Measurements from ENCODE around the gene COL1A2. TPM values are rescaled to one million over a fixed set of nuclear protein-coding genes. Genes with fewer than 3 reads are reported as not detected.
A peak's percentile ranks its signal among the peaks of the same experiment; 100 is the strongest.

COL1A2 gene
- polyA plus RNA-seq, 1 donor from 2014 or later, result 2.5 TPM

GRCh38 chr7:94414980-94415379, 20.3 kb downstream of the COL1A2 start:
- no peak overlapping the region for H3K27ac ChIP-seq (ENCODE audit: low read length)
- no peaks in the 10 kb centered on the region for H3K36me3 ChIP-seq (ENCODE audit: insufficient read depth, low read length)
- no peak overlapping the region for H3K4me2 ChIP-seq (ENCODE audit: low read length)
- no peak overlapping the region for H2AFZ ChIP-seq (ENCODE audit: low read depth, low read length)
- H3K9me3 ChIP-seq (ENCODE audit: low read length), result no peaks in the 10 kb centered on the region
- H3K79me2 ChIP-seq (replicated peaks; ENCODE audit: insufficient read depth, low read length), result no peaks in the 10 kb centered on the region
- H3K9me2 ChIP-seq (ENCODE audit: insufficient read depth, low read length), result no peaks in the 10 kb centered on the region
- no peak overlapping the region for H3K9ac ChIP-seq (ENCODE audit: low read length)
- no peak for TF ChIP-seq MXI1 (conservative IDR thresholded peaks at IDR 0.05; ENCODE audit: poor library complexity, severe bottlenecking)
- no peak for TF ChIP-seq SMC3 (conservative IDR thresholded peaks at IDR 0.05; ENCODE audit: poor library complexity)
- TF ChIP-seq POLR2AphosphoS5 (IDR thresholded peaks at IDR 0.05), result no peak
- no peaks in the 10 kb centered on the region for H4K20me1 ChIP-seq (ENCODE audit: insufficient read depth)
- no peak overlapping the region for H3K4me3 ChIP-seq (ENCODE audit: low read length)
- H3F3A ChIP-seq (ENCODE audit: insufficient read depth, low read length, poor library complexity, severe bottlenecking), result no peaks in the 10 kb centered on the region
- H3K27me3 ChIP-seq (ENCODE audit: insufficient read depth, low read depth, low read length), result no peaks in the 10 kb centered on the region

GRCh38 chr7:94417306-94417705, 22.6 kb downstream of the COL1A2 start:
- Histone ChIP-seq H3F3A (ENCODE audit: insufficient read depth, low read length, poor library complexity, severe bottlenecking) (no peaks in the 10 kb centered on the region), H3K9me3 (ENCODE audit: low read length) (no peaks in the 10 kb centered on the region), H2AFZ (ENCODE audit: low read depth, low read length) (no peak overlapping the region), H3K27me3 (ENCODE audit: insufficient read depth, low read depth, low read length) (no peaks in the 10 kb centered on the region), H3K36me3 (ENCODE audit: insufficient read depth, low read length) (no peaks in the 10 kb centered on the region), H3K27ac (ENCODE audit: low read length) (peak overlapping the region; percentile 14), H4K20me1 (ENCODE audit: insufficient read depth) (no peaks in the 10 kb centered on the region), H3K79me2 (replicated peaks; ENCODE audit: insufficient read depth, low read length) (no peaks in the 10 kb centered on the region), H3K9me2 (ENCODE audit: insufficient read depth, low read length) (no peaks in the 10 kb centered on the region), H3K4me2 (ENCODE audit: low read length) (no peak overlapping the region), H3K4me3 (ENCODE audit: low read length) (no peak overlapping the region), H3K9ac (ENCODE audit: low read length) (no peak overlapping the region)
- no peak for TF ChIP-seq EZH2 (IDR thresholded peaks at IDR 0.05; ENCODE audit: borderline replicate concordance, insufficient read depth, low read length, poor library complexity, severe bottlenecking)
- TF ChIP-seq RAD21 (conservative IDR thresholded peaks at IDR 0.05), result no peak
- TF ChIP-seq MXI1 (conservative IDR thresholded peaks at IDR 0.05; ENCODE audit: poor library complexity, severe bottlenecking), result no peak
- TF ChIP-seq CTCF (IDR thresholded peaks at IDR 0.05; ENCODE audit: poor library complexity, severe bottlenecking), result no peak
- no peak for TF ChIP-seq POLR2AphosphoS5 (IDR thresholded peaks at IDR 0.05)
- no peak for TF ChIP-seq TAF1 (IDR thresholded peaks at IDR 0.05; ENCODE audit: low read depth)
- TF ChIP-seq EP300 (conservative IDR thresholded peaks at IDR 0.05; ENCODE audit: poor library complexity, severe bottlenecking), result no peak
- no peak for TF ChIP-seq SMC3 (conservative IDR thresholded peaks at IDR 0.05; ENCODE audit: poor library complexity)
- TF ChIP-seq, protein P1, sequence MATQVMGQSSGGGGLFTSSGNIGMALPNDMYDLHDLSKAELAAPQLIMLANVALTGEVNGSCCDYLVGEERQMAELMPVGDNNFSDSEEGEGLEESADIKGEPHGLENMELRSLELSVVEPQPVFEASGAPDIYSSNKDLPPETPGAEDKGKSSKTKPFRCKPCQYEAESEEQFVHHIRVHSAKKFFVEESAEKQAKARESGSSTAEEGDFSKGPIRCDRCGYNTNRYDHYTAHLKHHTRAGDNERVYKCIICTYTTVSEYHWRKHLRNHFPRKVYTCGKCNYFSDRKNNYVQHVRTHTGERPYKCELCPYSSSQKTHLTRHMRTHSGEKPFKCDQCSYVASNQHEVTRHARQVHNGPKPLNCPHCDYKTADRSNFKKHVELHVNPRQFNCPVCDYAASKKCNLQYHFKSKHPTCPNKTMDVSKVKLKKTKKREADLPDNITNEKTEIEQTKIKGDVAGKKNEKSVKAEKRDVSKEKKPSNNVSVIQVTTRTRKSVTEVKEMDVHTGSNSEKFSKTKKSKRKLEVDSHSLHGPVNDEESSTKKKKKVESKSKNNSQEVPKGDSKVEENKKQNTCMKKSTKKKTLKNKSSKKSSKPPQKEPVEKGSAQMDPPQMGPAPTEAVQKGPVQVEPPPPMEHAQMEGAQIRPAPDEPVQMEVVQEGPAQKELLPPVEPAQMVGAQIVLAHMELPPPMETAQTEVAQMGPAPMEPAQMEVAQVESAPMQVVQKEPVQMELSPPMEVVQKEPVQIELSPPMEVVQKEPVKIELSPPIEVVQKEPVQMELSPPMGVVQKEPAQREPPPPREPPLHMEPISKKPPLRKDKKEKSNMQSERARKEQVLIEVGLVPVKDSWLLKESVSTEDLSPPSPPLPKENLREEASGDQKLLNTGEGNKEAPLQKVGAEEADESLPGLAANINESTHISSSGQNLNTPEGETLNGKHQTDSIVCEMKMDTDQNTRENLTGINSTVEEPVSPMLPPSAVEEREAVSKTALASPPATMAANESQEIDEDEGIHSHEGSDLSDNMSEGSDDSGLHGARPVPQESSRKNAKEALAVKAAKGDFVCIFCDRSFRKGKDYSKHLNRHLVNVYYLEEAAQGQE (IDR thresholded peaks at IDR 0.05; ENCODE audit: borderline replicate concordance), result no peak

DNA sequence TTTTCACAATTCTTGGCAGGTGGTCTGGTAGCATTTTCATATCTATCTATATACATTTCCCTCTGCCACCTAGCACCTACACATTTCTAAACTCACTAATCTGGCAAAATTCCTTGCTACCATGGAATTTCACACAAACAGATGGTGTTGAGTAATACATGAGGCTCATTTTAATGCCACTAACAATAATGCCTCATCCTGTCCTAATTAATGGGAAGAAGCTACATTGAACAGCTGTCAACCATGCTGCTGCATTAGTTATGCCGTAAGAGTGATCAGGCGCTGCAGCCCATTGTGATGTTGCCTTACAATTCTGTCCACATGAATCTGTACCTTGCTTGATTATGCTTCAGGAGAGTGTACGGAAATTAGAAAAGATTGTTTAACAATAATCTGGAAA, 23.2 kb downstream of the COL1A2 start:
- H3K36me3 ChIP-seq (ENCODE audit: insufficient read depth, low read length), result no peaks in the 10 kb centered on the region
- no peak overlapping the region for H3K4me3 ChIP-seq (ENCODE audit: low read length)
- no peaks in the 10 kb centered on the region for H3F3A ChIP-seq (ENCODE audit: insufficient read depth, low read length, poor library complexity, severe bottlenecking)
- H3K27ac ChIP-seq (ENCODE audit: low read length), result peak overlapping the region; percentile 14
- H2AFZ ChIP-seq (ENCODE audit: low read depth, low read length), result no peak overlapping the region
- H3K27me3 ChIP-seq (ENCODE audit: insufficient read depth, low read depth, low read length), result no peaks in the 10 kb centered on the region
- H3K9ac ChIP-seq (ENCODE audit: low read length), result no peak overlapping the region
- H3K9me3 ChIP-seq (ENCODE audit: low read length), result no peaks in the 10 kb centered on the region
- H3K79me2 ChIP-seq (replicated peaks; ENCODE audit: insufficient read depth, low read length), result no peaks in the 10 kb centered on the region
- H3K4me2 ChIP-seq (ENCODE audit: low read length), result no peak overlapping the region
- no peaks in the 10 kb centered on the region for H4K20me1 ChIP-seq (ENCODE audit: insufficient read depth)
- H3K9me2 ChIP-seq (ENCODE audit: insufficient read depth, low read length), result no peaks in the 10 kb centered on the region
- TF ChIP-seq RAD21 (conservative IDR thresholded peaks at IDR 0.05), result no peak
- TF ChIP-seq EZH2 (IDR thresholded peaks at IDR 0.05; ENCODE audit: borderline replicate concordance, insufficient read depth, low read length, poor library complexity, severe bottlenecking), result no peak
- TF ChIP-seq POLR2AphosphoS5 (IDR thresholded peaks at IDR 0.05), result no peak
- no peak for TF ChIP-seq TAF1 (IDR thresholded peaks at IDR 0.05; ENCODE audit: low read depth)
- no peak for TF ChIP-seq EP300 (conservative IDR thresholded peaks at IDR 0.05; ENCODE audit: poor library complexity, severe bottlenecking)
- TF ChIP-seq, protein P1 (IDR thresholded peaks at IDR 0.05; ENCODE audit: borderline replicate concordance), result no peak
- no peak for TF ChIP-seq CTCF (IDR thresholded peaks at IDR 0.05; ENCODE audit: poor library complexity, severe bottlenecking)
- no peak for TF ChIP-seq SMC3 (conservative IDR thresholded peaks at IDR 0.05; ENCODE audit: poor library complexity)
- TF ChIP-seq MXI1 (conservative IDR thresholded peaks at IDR 0.05; ENCODE audit: poor library complexity, severe bottlenecking), result no peak
